Ishikawa (cell line): ENCODE data around the gene RAI1.

Experiments
- CEBPB ChIP-seq: IDR thresholded peaks from 2 replicates; pipeline ENCODE4 v1.6.1; 2012
- CREB1 ChIP-seq: IDR thresholded peaks from 2 replicates; pipeline ENCODE4 v1.6.1; 2012; ENCODE audit warnings: low read depth
- EGR1 ChIP-seq: IDR thresholded peaks from 2 replicates; pipeline ENCODE4 v1.6.1; 2012
- EP300 ChIP-seq: IDR thresholded peaks from 2 replicates; pipeline ENCODE4 v1.6.1; 2012; ENCODE audit warnings: borderline replicate concordance
- FOXM1 ChIP-seq: IDR thresholded peaks from 2 replicates; pipeline ENCODE4 v1.6.1; 2012; ENCODE audit warnings: low read depth, borderline replicate concordance
- NFIC ChIP-seq: IDR thresholded peaks from 2 replicates; pipeline ENCODE4 v1.6.1; 2012
- RAD21 ChIP-seq: IDR thresholded peaks from 2 replicates; pipeline ENCODE4 v1.6.1; 2012; ENCODE audit warnings: low read depth
- TAF1 ChIP-seq: IDR thresholded peaks from 2 replicates; pipeline ENCODE4 v1.6.1; 2012; ENCODE audit warnings: low read depth, mild to moderate bottlenecking
- TCF12 ChIP-seq: IDR thresholded peaks from 2 replicates; pipeline ENCODE4 v1.6.1; 2012; ENCODE audit warnings: low read depth
- TEAD4 ChIP-seq: IDR thresholded peaks from 2 replicates; pipeline ENCODE4 v1.6.1; 2012
- YY1 ChIP-seq: IDR thresholded peaks from 2 replicates; pipeline ENCODE4 v1.6.1; 2012; ENCODE audit warnings: low read depth
- ZBTB7A ChIP-seq: IDR thresholded peaks from 2 replicates; pipeline ENCODE4 v1.6.1; 2012; ENCODE audit warnings: low read depth
- TF ChIP-seq, protein P1 (sequence below): IDR thresholded peaks from 2 replicates; pipeline ENCODE4 v1.6.1; 2012
- TF ChIP-seq, protein P2 (sequence below): IDR thresholded peaks from 2 replicates; pipeline ENCODE4 v1.6.1; 2012
- TF ChIP-seq, protein P3 (sequence below): IDR thresholded peaks from 2 replicates; pipeline ENCODE4 v1.6.1; 2012; ENCODE audit warnings: low read depth, mild to moderate bottlenecking

Gene RAI1

DNA sequence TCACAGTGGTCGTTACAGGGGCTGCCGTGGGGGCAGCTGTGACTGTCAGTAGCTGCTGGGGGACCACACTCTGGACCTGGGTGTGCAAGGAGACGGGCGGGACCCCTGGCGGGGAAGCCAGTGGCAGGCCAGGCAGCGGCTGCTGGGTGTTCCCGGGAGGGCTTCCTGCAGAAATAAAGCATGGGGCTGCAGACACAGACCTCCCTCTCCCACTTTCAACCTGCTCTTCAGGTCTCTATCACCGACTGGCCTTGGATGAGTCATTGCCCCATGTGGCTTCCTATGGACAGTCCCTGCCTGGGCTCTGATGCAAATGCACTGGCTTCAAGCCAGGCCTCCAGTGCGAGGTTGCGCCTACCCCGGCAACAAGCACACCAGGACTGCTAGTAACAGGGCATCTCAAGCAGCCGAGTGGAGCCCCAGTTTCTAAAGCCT is 138.3 kb downstream of the RAI1 start:
- TF ChIP-seq YY1 (no peak), TAF1 (no peak), CREB1 (no peak), NFIC (peak; percentile 87), TEAD4 (no peak), TCF12 (peak; percentile 45), EP300 (peak; percentile 26; the same call in 1 of the 2 replicates), EGR1 (no peak), RAD21 (no peak), ZBTB7A (no peak), CEBPB (peak; percentile 58; the same call in 1 of the 2 replicates), FOXM1 (no peak)
- TF ChIP-seq, protein P1, sequence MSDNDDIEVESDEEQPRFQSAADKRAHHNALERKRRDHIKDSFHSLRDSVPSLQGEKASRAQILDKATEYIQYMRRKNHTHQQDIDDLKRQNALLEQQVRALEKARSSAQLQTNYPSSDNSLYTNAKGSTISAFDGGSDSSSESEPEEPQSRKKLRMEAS = peak; percentile 55; the same call in 1 of the 2 replicates
- TF ChIP-seq, protein P2, sequence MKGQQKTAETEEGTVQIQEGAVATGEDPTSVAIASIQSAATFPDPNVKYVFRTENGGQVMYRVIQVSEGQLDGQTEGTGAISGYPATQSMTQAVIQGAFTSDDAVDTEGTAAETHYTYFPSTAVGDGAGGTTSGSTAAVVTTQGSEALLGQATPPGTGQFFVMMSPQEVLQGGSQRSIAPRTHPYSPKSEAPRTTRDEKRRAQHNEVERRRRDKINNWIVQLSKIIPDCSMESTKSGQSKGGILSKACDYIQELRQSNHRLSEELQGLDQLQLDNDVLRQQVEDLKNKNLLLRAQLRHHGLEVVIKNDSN = no peak; the same call in 1 of the 2 replicates
- TF ChIP-seq, protein P3, sequence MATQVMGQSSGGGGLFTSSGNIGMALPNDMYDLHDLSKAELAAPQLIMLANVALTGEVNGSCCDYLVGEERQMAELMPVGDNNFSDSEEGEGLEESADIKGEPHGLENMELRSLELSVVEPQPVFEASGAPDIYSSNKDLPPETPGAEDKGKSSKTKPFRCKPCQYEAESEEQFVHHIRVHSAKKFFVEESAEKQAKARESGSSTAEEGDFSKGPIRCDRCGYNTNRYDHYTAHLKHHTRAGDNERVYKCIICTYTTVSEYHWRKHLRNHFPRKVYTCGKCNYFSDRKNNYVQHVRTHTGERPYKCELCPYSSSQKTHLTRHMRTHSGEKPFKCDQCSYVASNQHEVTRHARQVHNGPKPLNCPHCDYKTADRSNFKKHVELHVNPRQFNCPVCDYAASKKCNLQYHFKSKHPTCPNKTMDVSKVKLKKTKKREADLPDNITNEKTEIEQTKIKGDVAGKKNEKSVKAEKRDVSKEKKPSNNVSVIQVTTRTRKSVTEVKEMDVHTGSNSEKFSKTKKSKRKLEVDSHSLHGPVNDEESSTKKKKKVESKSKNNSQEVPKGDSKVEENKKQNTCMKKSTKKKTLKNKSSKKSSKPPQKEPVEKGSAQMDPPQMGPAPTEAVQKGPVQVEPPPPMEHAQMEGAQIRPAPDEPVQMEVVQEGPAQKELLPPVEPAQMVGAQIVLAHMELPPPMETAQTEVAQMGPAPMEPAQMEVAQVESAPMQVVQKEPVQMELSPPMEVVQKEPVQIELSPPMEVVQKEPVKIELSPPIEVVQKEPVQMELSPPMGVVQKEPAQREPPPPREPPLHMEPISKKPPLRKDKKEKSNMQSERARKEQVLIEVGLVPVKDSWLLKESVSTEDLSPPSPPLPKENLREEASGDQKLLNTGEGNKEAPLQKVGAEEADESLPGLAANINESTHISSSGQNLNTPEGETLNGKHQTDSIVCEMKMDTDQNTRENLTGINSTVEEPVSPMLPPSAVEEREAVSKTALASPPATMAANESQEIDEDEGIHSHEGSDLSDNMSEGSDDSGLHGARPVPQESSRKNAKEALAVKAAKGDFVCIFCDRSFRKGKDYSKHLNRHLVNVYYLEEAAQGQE = no peak

DNA sequence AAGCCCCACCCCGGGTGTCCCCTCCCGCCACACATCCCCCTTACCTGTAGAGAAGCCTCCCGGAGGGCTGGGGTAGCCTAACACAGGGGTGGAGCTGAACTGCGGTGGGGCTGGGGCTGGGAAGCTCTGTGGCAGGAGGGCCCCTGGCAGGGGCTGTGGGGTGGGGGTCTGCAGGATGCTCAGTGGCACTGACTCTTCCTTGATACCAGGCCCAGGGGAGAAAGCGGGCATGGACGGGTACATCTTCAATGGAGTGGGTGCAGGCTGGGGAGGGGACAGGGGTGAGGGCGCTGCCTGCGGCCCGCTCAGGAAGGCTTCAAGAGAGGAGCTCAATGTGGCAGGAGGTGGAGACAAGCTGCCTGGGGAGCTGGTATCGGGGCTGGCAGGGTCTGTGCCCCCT is 138.8 kb downstream of the RAI1 start:
- TF ChIP-seq TAF1 = no peak
- no peak for TF ChIP-seq CEBPB
- no peak for TF ChIP-seq TEAD4
- TF ChIP-seq FOXM1 = no peak
- TF ChIP-seq CREB1 = no peak
- TF ChIP-seq, protein P2 = no peak
- no peak for TF ChIP-seq EGR1
- no peak for TF ChIP-seq RAD21

DNA sequence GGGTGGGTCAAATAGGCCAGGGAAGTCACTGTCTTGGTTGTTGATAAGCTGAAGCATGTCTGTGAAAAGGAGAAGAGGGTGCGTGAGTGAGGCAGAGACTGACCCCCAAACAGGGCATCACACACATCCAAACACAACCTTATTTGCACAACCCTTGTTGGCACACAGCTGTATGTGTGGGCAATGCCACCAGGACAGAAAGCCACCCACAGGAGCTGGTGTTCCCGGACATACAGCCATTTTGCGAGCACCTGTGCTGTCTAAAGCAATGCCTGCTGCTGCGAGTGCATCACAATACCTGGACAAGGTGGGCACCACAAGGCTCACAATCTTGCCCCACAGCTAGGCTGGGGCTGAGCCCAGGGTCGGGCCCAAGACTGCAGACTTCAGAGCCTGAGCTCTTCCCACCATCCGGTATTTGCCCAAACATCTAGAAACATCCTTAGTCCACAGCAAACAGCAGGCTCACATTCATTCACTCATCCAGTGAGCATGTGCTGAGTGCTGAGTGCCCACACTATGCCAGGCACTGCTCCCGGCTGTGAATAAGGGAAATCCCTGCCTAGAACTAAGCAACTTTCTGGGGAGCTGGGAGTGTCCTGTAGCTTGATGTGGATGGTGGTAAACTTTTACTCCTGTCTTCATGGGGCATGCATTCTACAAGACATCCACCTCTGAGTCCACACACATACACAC is 139.4 kb downstream of the RAI1 start:
- TF ChIP-seq YY1 (no peak), TEAD4 (no peak), CREB1 (no peak), CEBPB (no peak), TCF12 (no peak), EP300 (no peak), ZBTB7A (no peak), RAD21 (no peak), FOXM1 (no peak), EGR1 (no peak), TAF1 (no peak)
- TF ChIP-seq, protein P3 = no peak
- TF ChIP-seq, protein P1 = no peak
- TF ChIP-seq, protein P2 = no peak

DNA sequence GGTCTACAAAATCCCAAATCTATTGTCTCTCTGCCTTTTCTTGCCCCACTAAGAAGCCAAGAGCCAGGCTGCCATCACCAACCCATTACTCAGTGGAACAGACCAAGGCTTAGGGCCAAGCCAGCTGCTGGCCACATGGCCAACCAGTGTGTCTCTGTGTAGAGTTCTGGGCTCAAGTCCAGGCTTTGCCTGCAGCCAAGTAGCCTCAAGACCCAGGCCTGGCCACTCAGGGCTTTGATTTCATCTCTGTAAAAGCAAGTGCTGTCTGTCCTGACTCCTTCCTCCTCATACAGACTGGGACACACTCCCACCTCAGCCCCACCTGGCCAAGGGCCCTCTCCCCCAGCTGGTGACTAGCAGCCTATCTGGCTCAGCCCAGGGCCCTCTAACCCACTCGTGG is 140.9 kb downstream of the RAI1 start:
- TF ChIP-seq CREB1 (no peak), ZBTB7A (no peak)
- TF ChIP-seq, protein P3 = no peak
